Measurements from ENCODE around the gene ZBTB32.

- TF ChIP-seq EZH2 (IDR thresholded peaks at IDR 0.05; ENCODE audit: borderline replicate concordance, low read length) (no peak), CTCF (conservative IDR thresholded peaks at IDR 0.05 in 1 of 2, IDR thresholded peaks at IDR 0.05 in 1 of 2; ENCODE audit: extremely low read depth in 1 of 2, insufficient read depth in 1 of 2, low read depth in 1 of 2, low read length in 2 of 2) (no peak)
These were observed 38.8 kb upstream of the ZBTB32 start for GRCh38 chr19:35665604-35666003.

All from mammary epithelial cell (primary cell).